Muscle of arm (tissue), 12 donors: Measurements from ENCODE around the gene ZFP69B. TPM values are rescaled to one million over a fixed set of nuclear protein-coding genes. Genes with fewer than 3 reads are reported as not detected.
A peak's percentile ranks its signal among the peaks of the same experiment; 100 is the strongest.
"Not testable (repeated sequence)": the region's sequence is repeated elsewhere in the genome, so short reads cannot be mapped to it uniquely, and the experiment has no call there.

Source experiments
- DNase-seq: peaks from one replicate; pipeline ENCODE4 v3.0.0-alpha.2; 2013
- polyA plus RNA-seq, 12 donors: library from polyadenylated mRNA; unstranded; fragments of 120-200 nt; gene quantifications; one replicate each; pipeline ENCODE4 v1.2.1, GENCODE V29; 2013; ENCODE audit not compliant: insufficient read length in 12 of 12

ZFP69B gene
- polyA plus RNA-seq, 12 donors, result 3.0 to 7.3 (median 3.7) TPM; not detected in 1

GRCh38 chr1:40432644-40433390, 17.5 kb upstream of the ZFP69B start:
- DNase-seq, result no peak

GRCh38 chr1:40435471-40435870, 14.8 kb upstream of the ZFP69B start:
- DNase-seq, result no peak

- no peak for DNase-seq
Observed at GRCh38 chr1:40435876-40436275, 14.4 kb upstream of the ZFP69B start.

GRCh38 chr1:40438391-40439015, 11.8 kb upstream of the ZFP69B start:
- DNase-seq, result no peak

- DNase-seq, result no peak
Observed at GRCh38 chr1:40439247-40439646, 11.0 kb upstream of the ZFP69B start.

GRCh38 chr1:40450495-40451237, 390 bp downstream of the ZFP69B start:
- peak; percentile 56 for DNase-seq

- no peak for DNase-seq
Observed at GRCh38 chr1:40451238-40451585, 936 bp downstream of the ZFP69B start.

GRCh38 chr1:40454873-40455272, 4.6 kb downstream of the ZFP69B start:
- no peak for DNase-seq

- no peak for DNase-seq
Observed at GRCh38 chr1:40462956-40463590, 12.8 kb downstream of the ZFP69B start.

- no peak for DNase-seq
Observed at GRCh38 chr1:40469327-40469726, 19.1 kb downstream of the ZFP69B start.

- DNase-seq, result no peak
Observed at GRCh38 chr1:40475268-40475667, 25.0 kb downstream of the ZFP69B start.

GRCh38 chr1:40476924-40477677, 26.8 kb downstream of the ZFP69B start, which contains the start of gene ZFP69:
TSS of gene ZFP69 (plus strand) at chr1:40477290. CDS start at chr1:40479362, 2,072 bp downstream.
- DNase-seq, result peak; percentile 66

GRCh38 chr1:40477678-40478053, 27.4 kb downstream of the ZFP69B start:
- peak; percentile 45 for DNase-seq

- DNase-seq, result no peak
Observed at GRCh38 chr1:40478276-40478675, 28.0 kb downstream of the ZFP69B start.

GRCh38 chr1:40479156-40479555, 28.9 kb downstream of the ZFP69B start:
- no peak for DNase-seq

- no peak for DNase-seq
Observed at GRCh38 chr1:40495315-40495903, 45.1 kb downstream of the ZFP69B start.

GRCh38 chr1:40502651-40503050, 52.4 kb downstream of the ZFP69B start:
- DNase-seq, result not testable (repeated sequence)

GRCh38 chr1:40507973-40508372, 57.7 kb downstream of the ZFP69B start:
- no peak for DNase-seq

GRCh38 chr1:40508375-40509341, 58.4 kb downstream of the ZFP69B start, which contains the start of gene EXO5:
TSS of gene EXO5 (plus strand) at chr1:40508767. CDS start at chr1:40514545, 5,778 bp downstream.
- DNase-seq, result peak; percentile 81
